ENCODE measurements around the gene P2RY6. TPM values are rescaled to one million over a fixed set of nuclear protein-coding genes. Genes with fewer than 3 reads are reported as not detected.
A peak's percentile ranks its signal among the peaks of the same experiment; 100 is the strongest.

The P2RY6 gene
- total and polyA plus RNA-seq, 11 donors, result 0.56 to 17.7 (median 2.0) TPM

GRCh38 chr11:73234471-73235181 is 37.5 kb upstream of the P2RY6 start:
- intact Hi-C loops (cut with DNase I), result loop anchor here in 2 of 10 donors (5.0 kb wide), 1 partner anchor 47 kb away; no protein-coding TSS in a partner anchor
- DNase-seq (peak in 2 of 5 donors; percentile 20 to 53), ATAC-seq (no peak)
- Histone ChIP-seq H3K4me3 (no peak overlapping the region), H3K4me1 (peaks cover 3 to 66% (median 38%) of the 10 kb centered on the region in 12 donors), H3K9me3 (no peaks in the 10 kb centered on the region), H3K36me3 (peaks cover 0 to 11% (median 0%) of the 10 kb centered on the region in 9 donors), H3K27me3 (no peaks in the 10 kb centered on the region), H3K27ac (peak overlapping the region in 4 of 12 donors; percentile 9 to 86 (median 84))
- 95 to 97% (median 95%) methylated on average over 56 of the region's 56 CpGs for WGBS, 4 donors
- no peak for TF ChIP-seq CTCF (IDR thresholded peaks at IDR 0.05)
- no peak for TF ChIP-seq POLR2A (IDR thresholded peaks at IDR 0.05)

GRCh38 chr11:73235236-73235786 is 36.8 kb upstream of the P2RY6 start:
- 75 to 88% (median 84%) methylated on average over 7 to 8 of the region's 8 CpGs for WGBS, 4 donors
- Histone ChIP-seq H3K4me3 (no peak overlapping the region), H3K27ac (peak overlapping the region in 4 of 12 donors; percentile 9 to 86 (median 84)), H3K27me3 (no peaks in the 10 kb centered on the region), H3K4me1 (peaks cover 5 to 67% (median 41%) of the 10 kb centered on the region in 12 donors), H3K9me3 (no peaks in the 10 kb centered on the region), H3K36me3 (peaks cover 0 to 8% (median 0%) of the 10 kb centered on the region in 9 donors)
- no peak for ATAC-seq
- TF ChIP-seq CTCF (IDR thresholded peaks at IDR 0.05) (no peak), POLR2A (IDR thresholded peaks at IDR 0.05) (no peak)
- intact Hi-C loops (cut with DNase I), result loop anchor here in 2 of 10 donors (5.0 kb wide), 1 partner anchor 48 kb away; no protein-coding TSS in a partner anchor
- peak in 1 of 5 donors; percentile 29 for DNase-seq

DNA sequence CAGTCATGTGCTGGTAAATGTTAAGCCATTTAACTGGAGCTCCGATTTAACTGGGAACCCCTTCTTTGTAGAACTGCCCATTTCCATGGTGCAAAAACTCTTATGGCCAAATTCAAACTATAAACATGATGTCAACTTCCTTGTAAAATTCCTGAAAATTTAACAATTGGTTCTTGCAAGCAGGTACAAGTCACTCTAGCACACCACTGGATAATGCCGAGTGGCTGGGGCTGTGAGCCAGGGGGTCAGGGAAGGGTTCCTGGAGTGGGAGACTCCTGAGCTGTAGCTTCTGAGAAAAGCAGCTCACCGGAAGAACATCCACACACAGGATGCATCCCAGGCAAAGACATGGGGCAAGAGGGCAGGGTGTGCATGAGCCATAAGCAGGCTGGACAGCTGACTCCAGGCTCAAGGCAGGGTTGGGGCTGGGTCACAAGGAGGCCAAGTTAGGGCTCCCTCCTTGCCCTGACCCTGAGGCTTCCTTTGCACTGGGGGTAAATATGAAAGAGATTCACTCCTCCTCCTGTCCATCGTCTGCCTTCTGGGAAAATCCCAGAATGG is 35.9 kb upstream of the P2RY6 start:
- H3K36me3 ChIP-seq, result peaks cover 0 to 7% (median 0%) of the 10 kb centered on the region in 9 donors
- no peak overlapping the region for H3K4me3 ChIP-seq
- H3K9me3 ChIP-seq, result no peaks in the 10 kb centered on the region
- intact Hi-C loops (cut with DNase I), result loop anchor here in 4 of 10 donors (2.0 to 5.0 kb wide), 2 partner anchors 49 to 51 kb away; no protein-coding TSS in a partner anchor
- no peaks in the 10 kb centered on the region for H3K27me3 ChIP-seq
- peaks cover 12 to 74% (median 51%) of the 10 kb centered on the region in 12 donors for H3K4me1 ChIP-seq
- DNase-seq (peak in 2 of 5 donors; percentile 26 to 30), ATAC-seq (no peak)
- WGBS, 4 donors, result 36 to 67% (median 59%) methylated on average over 4 of the region's 4 CpGs
- peak overlapping the region in 10 of 12 donors; percentile 45 to 86 (median 79) for H3K27ac ChIP-seq
- TF ChIP-seq POLR2A (IDR thresholded peaks at IDR 0.05) (no peak), CTCF (IDR thresholded peaks at IDR 0.05) (no peak)

DNA sequence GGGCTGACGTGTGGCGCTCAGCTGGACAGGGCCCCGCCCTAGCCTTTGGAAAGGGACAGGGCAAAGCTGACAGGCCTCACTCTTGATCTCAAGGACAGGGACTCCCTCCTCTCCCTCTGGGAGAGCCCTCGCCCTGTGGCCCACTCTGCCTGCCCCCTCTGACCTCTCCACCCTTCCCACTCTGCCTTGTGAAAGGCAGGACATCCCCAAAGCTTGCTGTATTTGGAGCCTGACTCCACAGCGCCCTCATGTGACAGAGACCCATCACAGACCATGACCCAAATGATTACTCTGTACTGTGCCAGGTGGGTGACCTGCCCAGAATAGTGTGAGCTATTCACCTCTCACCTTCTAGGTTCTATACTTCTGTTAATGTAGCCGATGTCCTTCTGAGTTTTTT is 35.3 kb upstream of the P2RY6 start:
- Histone ChIP-seq H3K9me3 (no peaks in the 10 kb centered on the region), H3K36me3 (peaks cover 0 to 7% (median 0%) of the 10 kb centered on the region in 9 donors), H3K27ac (peak overlapping the region in 11 of 12 donors; percentile 45 to 86 (median 77)), H3K27me3 (no peaks in the 10 kb centered on the region), H3K4me1 (peaks cover 12 to 79% (median 54%) of the 10 kb centered on the region in 12 donors), H3K4me3 (no peak overlapping the region)
- peak; percentile 46 to 72 (median 61) for TF ChIP-seq CTCF (IDR thresholded peaks at IDR 0.05)
- no peak for TF ChIP-seq POLR2A (IDR thresholded peaks at IDR 0.05)
- DNase-seq (peak; percentile 48 to 77 (median 74)), ATAC-seq (peak in 3 of 4 donors; percentile 10 to 38 (median 21))
- intact Hi-C loops (cut with DNase I), result loop anchor here in 4 of 10 donors (2.0 to 5.0 kb wide), 2 partner anchors 50 to 52 kb away; no protein-coding TSS in a partner anchor
- 54 to 64% (median 56%) methylated on average over 6 of the region's 6 CpGs for WGBS, 4 donors
